ENCODE data around the gene PRMT3.
"Not testable (repeated sequence)": the region's sequence is repeated elsewhere in the genome, so short reads cannot be mapped to it uniquely, and the experiment has no call there.

PRMT3 gene

GRCh38 chr11:20373147-20373546 lies 14.4 kb upstream of the PRMT3 start:
- no peak for TF ChIP-seq CTCF (IDR thresholded peaks at IDR 0.05; ENCODE audit: poor library complexity, severe bottlenecking)
- H3K27ac ChIP-seq (ENCODE audit: poor library complexity, severe bottlenecking): no peak overlapping the region
- no peak for DNase-seq (ENCODE audit: low spot score)

GRCh38 chr11:20373568-20374209 lies 13.8 kb upstream of the PRMT3 start:
- no peak for TF ChIP-seq CTCF (IDR thresholded peaks at IDR 0.05; ENCODE audit: poor library complexity, severe bottlenecking)
- DNase-seq (ENCODE audit: low spot score): no peak
- Histone ChIP-seq H3K27ac (ENCODE audit: poor library complexity, severe bottlenecking) (no peak overlapping the region), H3K9me3 (ENCODE audit: severe bottlenecking) (no peaks in the 10 kb centered on the region), H3K27me3 (ENCODE audit: insufficient read depth, poor library complexity, severe bottlenecking) (no peaks in the 10 kb centered on the region), H3K4me3 (ENCODE audit: severe bottlenecking) (no peak overlapping the region), H3K4me1 (ENCODE audit: insufficient read depth, poor library complexity, severe bottlenecking) (peaks cover 16% of the 10 kb centered on the region), H3K36me3 (ENCODE audit: low read depth) (peaks cover 7% of the 10 kb centered on the region; the same call in 1 of the 2 replicates)
- no peak for ATAC-seq (ENCODE audit: low read depth)

More at GRCh38 chr11:20373147-20373546, 14.4 kb upstream of the PRMT3 start:
- Histone ChIP-seq H3K36me3 (ENCODE audit: low read depth) (peaks cover 7% of the 10 kb centered on the region; the same call in 1 of the 2 replicates), H3K4me1 (ENCODE audit: insufficient read depth, poor library complexity, severe bottlenecking) (peaks cover 22% of the 10 kb centered on the region), H3K4me3 (ENCODE audit: severe bottlenecking) (no peak overlapping the region), H3K27me3 (ENCODE audit: insufficient read depth, poor library complexity, severe bottlenecking) (no peaks in the 10 kb centered on the region), H3K9me3 (ENCODE audit: severe bottlenecking) (no peaks in the 10 kb centered on the region)
- ATAC-seq (ENCODE audit: low read depth): no peak

GRCh38 chr11:20374741-20375300 lies 12.7 kb upstream of the PRMT3 start:
- Histone ChIP-seq H3K27ac (ENCODE audit: poor library complexity, severe bottlenecking) (no peak overlapping the region), H3K4me3 (ENCODE audit: severe bottlenecking) (no peak overlapping the region), H3K4me1 (ENCODE audit: insufficient read depth, poor library complexity, severe bottlenecking) (peaks cover 11% of the 10 kb centered on the region), H3K36me3 (ENCODE audit: low read depth) (peaks cover 7% of the 10 kb centered on the region; the same call in 1 of the 2 replicates), H3K27me3 (ENCODE audit: insufficient read depth, poor library complexity, severe bottlenecking) (no peaks in the 10 kb centered on the region), H3K9me3 (ENCODE audit: severe bottlenecking) (no peaks in the 10 kb centered on the region)
- no peak for DNase-seq (ENCODE audit: low spot score)
- ATAC-seq (ENCODE audit: low read depth): no peak
- no peak for TF ChIP-seq CTCF (IDR thresholded peaks at IDR 0.05; ENCODE audit: poor library complexity, severe bottlenecking)

- no peak overlapping the region for H3K27ac ChIP-seq (ENCODE audit: poor library complexity, severe bottlenecking)
- DNase-seq (ENCODE audit: low spot score): no peak
- no peak for TF ChIP-seq CTCF (IDR thresholded peaks at IDR 0.05; ENCODE audit: poor library complexity, severe bottlenecking)
Observed at GRCh38 chr11:20376162-20376730, 11.3 kb upstream of the PRMT3 start.

GRCh38 chr11:20385996-20386395 lies 1.5 kb upstream of the PRMT3 start:
- H3K27ac ChIP-seq (ENCODE audit: poor library complexity, severe bottlenecking); DNase-seq (ENCODE audit: low spot score); H3K9me3 ChIP-seq (ENCODE audit: severe bottlenecking); H3K4me1 ChIP-seq (ENCODE audit: insufficient read depth, poor library complexity, severe bottlenecking); H3K4me3 ChIP-seq (ENCODE audit: severe bottlenecking); ATAC-seq (ENCODE audit: low read depth); H3K27me3 ChIP-seq (ENCODE audit: insufficient read depth, poor library complexity, severe bottlenecking): not testable (repeated sequence)
- H3K36me3 ChIP-seq (ENCODE audit: low read depth): peaks cover 15% of the 10 kb centered on the region

More at GRCh38 chr11:20376162-20376730, 11.3 kb upstream of the PRMT3 start:
- Histone ChIP-seq H3K9me3 (ENCODE audit: severe bottlenecking) (no peaks in the 10 kb centered on the region), H3K4me3 (ENCODE audit: severe bottlenecking) (no peak overlapping the region), H3K36me3 (ENCODE audit: low read depth) (peaks cover 7% of the 10 kb centered on the region; the same call in 1 of the 2 replicates), H3K27me3 (ENCODE audit: insufficient read depth, poor library complexity, severe bottlenecking) (no peaks in the 10 kb centered on the region), H3K4me1 (ENCODE audit: insufficient read depth, poor library complexity, severe bottlenecking) (peaks cover 11% of the 10 kb centered on the region)
- no peak for ATAC-seq (ENCODE audit: low read depth)

Data from RWPE2 (cell line).